Raji (cell line): Measurements from ENCODE around the gene BRCC3.

Source experiments
- POLR2A ChIP-seq: IDR thresholded peaks from 2 replicates; pipeline ENCODE4 v1.6.1; 2011; ENCODE audit warnings: low read depth, low read length, control low read depth; ENCODE audit not compliant: insufficient read depth

The BRCC3 gene

GRCh38 chrX:155086961-155087735 is 15.8 kb downstream of the BRCC3 start:
- TF ChIP-seq POLR2A: no peak

GRCh38 chrX:155094468-155095061 is 23.3 kb downstream of the BRCC3 start:
- TF ChIP-seq POLR2A: no peak

- no peak for TF ChIP-seq POLR2A
Measured at GRCh38 chrX:155105919-155106318, 34.6 kb downstream of the BRCC3 start.

- TF ChIP-seq POLR2A: no peak
Measured at GRCh38 chrX:155108427-155108826, 37.1 kb downstream of the BRCC3 start.

- TF ChIP-seq POLR2A: no peak
Measured at GRCh38 chrX:155112171-155112570, 40.9 kb downstream of the BRCC3 start.

GRCh38 chrX:155113097-155113496 is 41.8 kb downstream of the BRCC3 start:
- no peak for TF ChIP-seq POLR2A

GRCh38 chrX:155115174-155115819 is 44.0 kb downstream of the BRCC3 start:
- TF ChIP-seq POLR2A: no peak

- no peak for TF ChIP-seq POLR2A
Measured at GRCh38 chrX:155127465-155127864, 56.2 kb downstream of the BRCC3 start.

- TF ChIP-seq POLR2A: no peak
Measured at GRCh38 chrX:155127940-155128339, 56.6 kb downstream of the BRCC3 start.

- TF ChIP-seq POLR2A: no peak
Measured at GRCh38 chrX:155132110-155132509, 60.8 kb downstream of the BRCC3 start.

GRCh38 chrX:155134255-155134654 is 62.9 kb downstream of the BRCC3 start:
- TF ChIP-seq POLR2A: no peak

- TF ChIP-seq POLR2A: no peak
Measured at GRCh38 chrX:155143959-155144548, 72.7 kb downstream of the BRCC3 start.

GRCh38 chrX:155144926-155145325 is 73.6 kb downstream of the BRCC3 start:
- no peak for TF ChIP-seq POLR2A

GRCh38 chrX:155148724-155149537 is 77.6 kb downstream of the BRCC3 start:
- no peak for TF ChIP-seq POLR2A

- TF ChIP-seq POLR2A: no peak
Measured at GRCh38 chrX:155169881-155170280, 98.6 kb downstream of the BRCC3 start.
